Choroid plexus epithelial cell (primary cell): ENCODE results near the gene ZGPAT.
"Not testable (repeated sequence)": the region's sequence is repeated elsewhere in the genome, so short reads cannot be mapped to it uniquely, and the experiment has no call there.

Experiments used
- DNase-seq: peaks from one replicate; pipeline ENCODE4 v3.0.0-alpha.2; 2010; ENCODE audit warnings: low read depth
- H3K4me3 ChIP-seq: 2 replicates; pipeline ENCODE4 v1.5.1; 2011; ENCODE audit warnings: low read depth, mild to moderate bottlenecking, control low read depth, low read length, moderate library complexity
- CTCF ChIP-seq: conservative IDR thresholded peaks from 2 replicates; pipeline ENCODE4 v1.5.1; 2011; ENCODE audit warnings: low read depth, mild to moderate bottlenecking, control low read depth, inconsistent platforms, low read length, moderate library complexity

Gene ZGPAT

GRCh38 chr20:63707558-63708300 is at the start of gene ZGPAT, which contains the start of gene ARFRP1:
Gene ZGPAT (plus strand): TSS chr20:63708039. CDS start chr20:63708581, 542 bp downstream.
Gene ARFRP1 (minus strand): TSS chr20:63707976. CDS start chr20:63707091, 885 bp downstream.
- H3K4me3 ChIP-seq, result peak within 1 kb of the TSS; percentile 83
- DNase-seq, result peak; percentile 81
- TF ChIP-seq CTCF, result no peak

- no peak for TF ChIP-seq CTCF
- H3K4me3 ChIP-seq, result peak overlapping the region; percentile 96
- peak; percentile 65 for DNase-seq
Measured at GRCh38 chr20:63658749-63659187, 49.1 kb upstream of the ZGPAT start.

- TF ChIP-seq CTCF, result no peak
- DNase-seq, result no peak
- H3K4me3 ChIP-seq, result peak overlapping the region; percentile 96
Measured at GRCh38 chr20:63659370-63659769, 48.5 kb upstream of the ZGPAT start.

- DNase-seq, H3K4me3 ChIP-seq: not testable (repeated sequence)
Measured at GRCh38 chr20:63660174-63660573, 47.7 kb upstream of the ZGPAT start.

- DNase-seq, result no peak
- no peak overlapping the region for H3K4me3 ChIP-seq
- TF ChIP-seq CTCF, result no peak
Measured at GRCh38 chr20:63660622-63661021, 47.2 kb upstream of the ZGPAT start.

GRCh38 chr20:63661108-63661507 is 46.7 kb upstream of the ZGPAT start:
- no peak for DNase-seq
- H3K4me3 ChIP-seq, result no peak overlapping the region
- no peak for TF ChIP-seq CTCF

GRCh38 chr20:63661959-63662812 is 45.7 kb upstream of the ZGPAT start:
- H3K4me3 ChIP-seq, result no peak overlapping the region
- no peak for TF ChIP-seq CTCF
- DNase-seq, result no peak
